Middle frontal gyrus (tissue), 1 donor: ENCODE data around the gene CST6.

Experiments
- DNase-seq: peaks from one replicate; pipeline ENCODE4 v3.0.0-alpha.2; 2015; ENCODE audit warnings: low spot score; ENCODE audit errors: extremely low spot score

Gene CST6

DNA sequence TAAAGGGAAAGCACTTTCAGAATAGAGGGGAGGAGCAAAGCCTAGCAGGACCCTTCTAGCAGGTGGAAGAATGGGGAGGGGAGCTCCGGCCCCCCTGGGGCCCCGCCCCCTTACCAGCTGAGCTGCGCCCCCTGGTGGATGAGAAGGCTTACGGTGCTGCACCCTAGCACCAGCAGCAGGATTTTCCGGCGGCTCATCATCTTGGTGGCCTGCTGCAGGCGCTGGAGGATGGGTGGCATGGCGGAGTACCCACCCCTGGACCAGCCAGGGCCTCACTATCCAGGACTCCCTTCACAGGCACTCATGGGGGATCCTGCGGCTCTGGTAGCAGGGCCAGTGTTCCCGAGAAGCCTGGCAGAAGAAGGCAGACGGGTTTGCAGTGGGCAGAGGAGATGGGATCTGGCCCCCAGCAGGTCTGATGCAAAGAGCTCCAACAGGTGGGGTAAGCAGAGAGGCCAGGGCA lies 33.4 kb downstream of the CST6 start:
- peak; percentile 62 for DNase-seq

DNA sequence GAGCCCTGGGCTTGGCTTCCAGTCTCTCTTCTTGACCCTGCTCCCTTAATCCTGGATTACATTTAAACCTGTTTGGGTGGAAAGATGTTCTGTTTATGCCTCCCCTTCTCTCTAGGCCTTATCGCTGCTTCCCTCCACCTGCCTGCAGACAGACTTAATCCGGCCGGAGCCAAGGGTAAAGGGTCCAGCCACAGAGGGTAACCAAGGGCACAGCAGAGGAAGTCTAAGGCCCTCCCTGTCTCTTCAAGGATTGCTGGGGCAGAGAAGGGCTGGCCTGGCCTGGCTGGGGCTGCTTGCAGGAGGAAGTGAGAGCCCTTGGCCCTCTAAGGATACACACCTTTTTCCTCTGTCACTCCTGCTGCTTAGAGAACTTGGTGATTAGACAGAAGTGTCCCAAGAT lies 35.1 kb downstream of the CST6 start:
- DNase-seq, result no peak

DNA sequence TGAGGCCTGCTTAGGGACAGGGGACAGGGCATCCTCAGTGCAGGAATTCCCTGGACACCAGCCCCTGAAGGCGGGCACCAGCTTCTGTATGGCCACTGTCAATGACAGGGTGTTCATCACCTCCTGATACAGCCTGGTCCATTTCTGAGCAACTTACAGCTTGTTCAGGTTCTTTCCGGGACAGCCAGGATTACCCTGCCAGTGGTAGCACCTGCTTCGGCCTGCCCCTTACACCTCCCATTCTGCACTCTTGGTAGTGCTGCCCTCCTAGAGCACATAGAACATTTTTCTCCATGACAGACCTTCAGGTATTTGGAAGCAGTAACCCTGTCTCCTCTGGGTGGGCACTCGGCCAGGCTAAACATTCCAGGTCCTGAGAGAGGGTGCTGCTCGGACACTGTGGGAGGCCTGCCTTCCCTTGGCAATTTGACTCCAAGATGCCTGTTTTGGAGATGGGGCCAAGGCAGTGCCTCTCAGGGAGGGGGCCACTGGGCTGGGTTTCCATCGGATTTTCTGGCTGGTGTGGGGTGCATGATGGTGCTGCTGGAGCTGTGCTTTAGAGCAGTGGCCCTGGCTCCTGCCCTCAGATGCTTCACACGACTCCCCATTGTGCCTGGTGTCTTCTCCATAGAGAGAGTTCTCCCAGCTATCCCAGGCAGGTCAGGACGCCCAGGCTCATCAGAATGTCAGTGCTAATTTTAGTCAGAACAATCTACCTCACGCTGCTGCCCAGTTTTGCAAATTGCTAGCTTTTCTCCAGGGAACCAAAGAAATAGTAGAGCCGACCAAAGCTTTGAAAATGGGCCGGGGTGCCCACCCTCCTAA lies 35.9 kb downstream of the CST6 start:
- no peak for DNase-seq

DNA sequence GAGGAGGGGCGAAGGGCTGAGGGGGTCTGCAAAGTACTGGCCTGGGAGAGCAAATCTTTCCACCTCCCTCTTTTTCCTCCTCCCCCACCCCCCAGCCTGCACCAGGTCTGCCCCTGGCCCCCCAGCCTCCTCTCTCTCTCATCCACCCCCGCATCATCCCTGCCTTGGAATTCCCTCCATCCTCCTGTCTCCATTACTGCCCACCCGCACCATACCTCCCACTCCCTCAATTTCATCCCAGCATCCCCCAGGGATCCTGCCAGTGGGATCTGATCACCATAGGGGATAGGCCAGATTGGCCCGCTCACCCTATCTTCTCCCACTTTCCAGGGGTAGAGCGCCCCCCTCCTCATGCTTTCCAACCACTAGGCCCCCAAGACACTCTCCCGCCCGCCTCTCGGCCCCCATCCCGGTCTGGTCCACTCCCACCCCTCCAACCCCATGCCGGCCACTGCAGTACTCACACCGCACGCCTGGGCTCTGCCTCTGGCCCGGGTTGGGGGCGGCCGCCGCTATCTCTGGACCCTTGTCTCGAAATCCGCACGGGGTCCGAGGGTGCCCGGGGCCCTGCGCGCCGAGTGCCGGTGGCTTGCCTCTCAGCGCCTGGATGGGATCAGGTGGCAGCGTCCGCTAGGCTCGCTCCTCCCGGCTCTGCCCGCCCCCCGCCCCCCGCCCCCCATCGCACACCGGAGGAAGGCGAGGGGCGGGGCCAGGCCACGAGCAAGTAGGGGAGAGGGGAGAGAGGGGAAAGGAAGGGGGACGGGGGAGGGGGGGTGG lies 36.9 kb downstream of the CST6 start, which contains the start of gene GAL3ST3:
Gene GAL3ST3, minus strand, starts transcription at position 615 of the 777 bp plus-strand sequence. CDS start 3,746 bp downstream, outside the sequence.
- DNase-seq, result no peak

DNA sequence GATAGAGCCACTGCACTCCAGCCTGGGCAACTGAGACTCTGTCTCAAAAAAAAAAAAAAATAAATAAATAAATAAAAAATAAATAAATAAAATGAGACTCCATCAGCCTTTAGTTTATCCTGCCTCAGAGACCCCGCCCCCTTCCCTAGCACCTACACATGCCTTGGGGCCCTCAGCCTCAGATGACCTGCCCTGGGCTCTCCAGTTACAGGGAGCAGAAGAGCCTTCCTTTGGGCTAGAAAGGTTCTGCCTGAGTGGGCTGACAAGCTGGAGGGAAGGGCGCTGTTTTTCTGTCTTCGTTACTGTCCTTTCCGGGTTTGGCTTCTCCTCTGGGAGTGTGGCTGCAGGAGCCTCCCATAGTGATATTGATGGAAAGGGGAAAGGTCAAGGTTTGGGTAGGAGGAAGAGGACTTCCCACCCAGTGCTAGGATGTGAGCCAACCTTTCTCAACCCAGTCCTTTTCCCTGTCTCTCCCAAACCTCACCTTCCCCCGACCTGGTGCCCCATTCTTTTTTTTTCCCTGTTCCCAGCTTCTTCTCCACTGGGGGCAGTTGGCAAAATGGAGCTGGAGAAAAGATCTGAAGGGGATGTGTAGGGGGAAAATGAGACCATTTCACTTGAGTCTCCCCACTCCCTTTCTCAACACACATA lies 38.9 kb downstream of the CST6 start:
- DNase-seq, result no peak

DNA sequence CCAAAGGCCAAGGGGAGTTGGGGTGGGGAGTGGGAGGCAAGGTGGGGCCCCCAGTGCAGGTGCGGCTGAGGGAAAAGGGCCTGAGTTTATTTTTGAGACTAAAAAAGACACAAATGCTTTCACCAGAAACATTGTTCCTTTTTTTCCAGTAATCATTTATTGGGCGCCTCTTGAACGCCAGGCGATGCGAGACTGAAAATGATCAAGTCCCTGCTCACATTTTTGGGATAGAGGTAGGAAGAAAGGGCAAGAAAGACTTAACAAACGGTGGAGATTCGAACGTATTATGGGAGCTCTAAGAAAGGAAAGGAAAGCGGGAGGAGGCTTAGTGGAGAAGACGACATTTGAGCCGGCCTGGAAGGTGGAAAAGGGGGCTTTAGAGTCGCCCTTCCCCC lies 39.6 kb downstream of the CST6 start:
- no peak for DNase-seq

DNA sequence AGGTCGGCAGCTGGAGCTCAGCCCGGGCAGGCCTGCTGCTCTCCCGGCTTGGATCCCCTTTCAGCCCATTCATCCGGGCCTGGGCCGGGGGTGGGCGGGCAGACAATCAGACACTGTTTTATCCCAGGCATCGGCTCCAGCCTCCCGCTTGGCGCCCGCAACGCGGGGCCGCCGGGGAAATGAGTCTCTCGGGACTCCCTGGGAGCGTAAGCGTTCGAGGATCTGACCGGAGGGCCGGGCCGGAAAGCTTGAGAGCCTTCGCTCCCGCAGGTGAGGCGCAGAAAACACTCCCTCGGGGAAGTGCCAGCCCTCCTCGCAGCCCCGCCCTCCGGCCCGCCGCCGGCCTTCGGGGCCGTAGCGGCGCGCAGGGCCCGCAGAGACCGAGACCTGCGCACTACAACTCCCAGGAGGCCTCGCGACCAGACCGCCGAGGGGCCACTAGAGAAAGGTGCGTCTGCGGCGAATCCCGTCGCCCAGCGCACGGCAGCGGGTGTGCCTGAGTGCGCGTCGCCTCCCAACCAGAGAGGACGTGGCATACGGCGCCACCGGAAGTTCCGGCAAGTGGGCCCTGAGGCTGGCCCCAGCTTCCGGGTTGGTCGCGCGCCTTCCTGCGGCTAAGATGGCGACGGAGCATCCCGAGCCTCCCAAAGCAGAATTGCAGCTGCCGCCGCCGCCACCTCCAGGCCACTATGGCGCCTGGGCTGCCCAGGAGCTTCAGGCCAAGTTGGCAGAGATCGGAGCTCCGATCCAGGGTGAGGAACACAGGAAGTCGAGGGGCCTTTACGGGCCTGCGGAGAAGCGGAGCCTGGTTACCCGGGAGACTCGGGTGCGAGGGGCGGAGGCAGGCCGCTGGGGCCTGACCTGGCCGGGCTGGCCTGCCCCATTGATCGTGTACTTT lies 40.2 kb downstream of the CST6 start, which contains the start of gene SF3B2:
Gene SF3B2, plus strand, starts transcription at position 599 of the 898 bp plus-strand sequence. Its CDS starts 21 bp downstream, at position 620.
- DNase-seq, result peak; percentile 96

DNA sequence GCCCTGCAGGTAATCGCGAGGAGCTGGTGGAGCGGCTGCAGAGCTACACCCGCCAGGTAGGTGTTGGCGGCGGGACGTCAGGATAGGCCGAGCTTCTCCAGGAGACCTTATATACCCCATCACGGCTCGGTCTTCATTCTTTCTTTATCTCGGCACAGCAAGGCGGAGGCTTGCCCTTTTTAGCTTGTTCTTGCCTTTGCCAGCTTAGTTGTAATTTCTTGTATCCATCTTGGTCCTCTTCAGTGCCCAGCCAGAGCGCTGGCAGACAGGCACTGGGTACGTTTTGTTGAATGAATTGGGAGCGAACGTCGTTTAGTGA lies 40.8 kb downstream of the CST6 start:
- no peak for DNase-seq

DNA sequence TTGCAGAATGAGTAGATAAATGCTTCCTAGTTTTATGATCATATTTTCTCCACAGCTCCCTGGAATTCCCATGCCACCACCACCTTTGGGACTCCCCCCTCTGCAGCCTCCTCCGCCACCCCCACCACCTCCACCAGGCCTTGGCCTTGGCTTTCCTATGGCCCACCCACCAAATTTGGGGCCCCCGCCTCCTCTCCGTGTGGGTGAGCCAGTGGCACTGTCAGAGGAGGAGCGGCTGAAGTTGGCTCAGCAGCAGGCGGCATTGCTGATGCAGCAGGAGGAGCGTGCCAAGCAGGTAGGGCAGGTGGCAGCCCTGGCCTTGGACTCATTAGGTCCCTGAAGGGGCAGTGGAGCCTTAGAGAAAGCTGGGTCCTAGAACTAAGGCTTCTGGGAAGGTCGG lies 43.2 kb downstream of the CST6 start:
- DNase-seq, result no peak

DNA sequence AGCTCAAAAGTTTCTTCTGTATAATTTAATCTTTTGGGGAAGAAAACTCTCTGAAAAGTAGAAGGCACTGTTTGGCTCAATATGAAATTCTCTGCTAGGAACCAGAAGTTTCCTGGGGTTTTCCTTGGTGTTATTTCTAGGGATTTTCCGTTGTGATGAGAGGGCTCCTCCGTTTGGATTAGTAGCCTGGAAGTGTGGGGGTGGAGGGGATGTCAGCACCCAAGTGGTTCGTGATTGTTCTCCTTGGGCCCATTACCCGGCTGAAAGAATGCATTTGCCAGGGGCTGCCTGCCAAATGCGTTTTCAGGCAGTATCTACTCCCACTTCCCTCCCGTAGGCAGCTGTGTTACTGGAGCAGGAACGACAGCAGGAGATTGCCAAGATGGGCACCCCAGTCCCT lies 44.7 kb downstream of the CST6 start:
- DNase-seq, result no peak

DNA sequence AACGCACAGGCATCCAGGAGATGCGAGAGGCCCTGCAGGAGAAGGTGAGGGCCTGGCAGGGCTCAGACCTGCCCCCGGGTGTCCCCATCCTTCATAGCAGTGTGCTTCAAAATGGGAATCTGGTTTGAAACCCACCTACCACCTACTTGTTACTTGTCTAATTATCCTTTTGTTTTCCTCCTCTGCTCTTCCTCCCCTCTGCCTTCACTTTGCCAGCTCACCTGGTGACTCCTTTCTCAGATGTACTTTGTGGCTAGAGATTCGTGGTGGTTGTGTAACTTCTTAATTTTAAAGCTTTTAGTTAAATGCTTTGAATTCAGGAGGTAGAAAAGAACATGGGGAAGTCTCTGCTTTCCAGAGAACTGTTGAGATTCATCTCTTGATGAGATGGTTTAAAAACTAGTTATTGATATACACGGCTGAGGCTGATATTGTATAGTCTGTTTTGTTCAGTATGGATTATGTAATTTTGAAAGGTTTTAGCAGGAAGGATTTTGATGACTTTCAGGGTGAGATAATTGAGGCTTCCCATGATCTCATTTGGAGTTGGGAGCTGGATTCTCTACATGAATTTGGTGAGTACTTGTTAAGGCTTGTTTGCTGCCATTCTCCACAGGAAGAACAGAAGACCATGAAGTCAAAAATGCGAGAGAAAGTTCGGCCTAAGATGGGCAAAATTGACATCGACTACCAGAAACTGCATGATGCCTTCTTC lies 48.3 kb downstream of the CST6 start:
- DNase-seq, result no peak

DNA sequence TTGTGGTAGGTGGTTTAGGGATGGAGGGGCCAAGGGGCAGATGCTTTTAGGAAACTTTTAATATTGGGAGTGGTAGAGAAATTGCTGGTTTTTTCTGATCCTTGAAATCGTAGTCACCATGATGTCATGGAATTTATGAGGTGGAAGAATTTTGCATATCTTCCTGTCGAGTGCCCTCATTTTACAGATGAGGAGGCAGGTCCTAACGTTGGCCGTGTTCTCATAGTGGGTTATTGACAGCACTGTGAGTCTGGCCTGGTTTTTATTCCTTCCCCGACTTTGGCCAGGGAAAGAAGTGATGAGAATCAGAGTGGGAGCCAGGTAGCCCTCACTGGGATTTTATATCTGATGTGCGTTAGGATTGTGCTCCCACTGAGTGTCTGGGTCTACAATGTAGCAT lies 49.5 kb downstream of the CST6 start:
- no peak for DNase-seq

DNA sequence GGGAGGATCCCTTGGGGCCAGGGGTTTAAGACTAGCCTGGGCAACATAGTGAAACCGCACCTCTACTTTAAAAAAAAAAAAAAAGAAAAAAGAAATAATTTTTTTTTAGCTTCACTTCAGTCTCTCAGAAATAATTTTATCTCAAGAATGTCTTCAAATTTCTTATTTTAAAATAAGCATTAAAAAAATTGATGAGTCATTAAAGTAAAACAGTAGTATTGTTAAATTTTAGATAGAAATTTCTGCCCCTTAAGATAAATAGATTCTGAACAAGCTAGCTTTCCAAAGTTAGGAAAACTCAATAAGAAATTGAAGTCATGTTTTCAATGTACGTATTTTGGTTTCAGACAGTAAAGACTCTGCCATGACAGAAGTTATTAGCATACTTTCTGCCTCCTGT lies 50.6 kb downstream of the CST6 start:
- no peak for DNase-seq
